HepG2 (cell line): Measurements from ENCODE around the gene ASIC2. TPM values are rescaled to one million over a fixed set of nuclear protein-coding genes. Genes with fewer than 3 reads are reported as not detected.

ENCODE experiments used
- ATAC-seq: fragments of 200-7000 bp; cut with Tn5 transposase; 3 replicates; pipeline ENCODE4 v1.9.1; 2020; ENCODE audit warnings: mild to moderate bottlenecking, moderate library complexity
- BruUV-seq: library from RNA; stranded (reverse); fragments of 400-500 nt; replicated peaks from 2 replicates; lab custom pipeline; 2021; lab: Mats Ljungman, UMichigan
- CTCF ChIA-PET: fragments of 300-600 bp; formaldehyde crosslinking; extraction: SDS; loops from one replicate; lab custom pipeline; 2021; ENCODE audit warnings: low total read pairs, inconsistent platforms, low intra/inter-chr PET ratio; lab: Yijun Ruan, JAX
- POLR2A ChIA-PET: fragments of 350-600 bp; sonication (Branson Sonifier 250); formaldehyde crosslinking; loops from one replicate; lab custom pipeline; 2020; ENCODE audit warnings: antibody characterized with exemption, inconsistent platforms; lab: Yijun Ruan, JAX
- DNase-seq: peaks from one replicate; pipeline ENCODE4 v3.0.0-alpha.2; 2015; ENCODE audit warnings: low spot score
- FAIRE-seq: peaks from 3 replicates; lab custom pipeline; 2011; peaks lifted over from hg19 to GRCh38; lab: Jason Lieb, UNC
- H2AFZ ChIP-seq: one replicate; pipeline ENCODE4 v1.6.1; 2011; ENCODE audit warnings: low read length, inconsistent platforms
- H3K27ac ChIP-seq: fragments of 300-600 bp; 3 replicates; pipeline ENCODE4 v1.8.0; 2011; ENCODE audit warnings: mixed run types, mild to moderate bottlenecking, mixed read lengths, low read length, inconsistent platforms; ENCODE audit not compliant: insufficient read depth; ENCODE audit errors: extremely low read length
- H3K27me3 ChIP-seq, 2 experiments: fragments of 200-600 bp in 1 of 2; 2 replicates in 1 of 2; 3 replicates in 1 of 2; pipeline versions ENCODE4 v1.6.0 to v1.8.0; 2011; ENCODE audit warnings: low read length in 2 of 2, mild to moderate bottlenecking in 2 of 2, moderate library complexity in 2 of 2, inconsistent platforms in 1 of 2; ENCODE audit not compliant: insufficient read depth in 2 of 2, control insufficient read depth in 1 of 2
- H3K36me3 ChIP-seq, 2 experiments: fragments of 200-600 bp in 1 of 2; replicated peaks in 1 of 2; 2 replicates in 1 of 2; 3 replicates in 1 of 2; pipeline versions ENCODE4 v1.5.1 to v1.8.0; 2011; ENCODE audit warnings: low read length in 2 of 2, inconsistent platforms in 1 of 2; ENCODE audit not compliant: insufficient read depth in 2 of 2, control insufficient read depth in 1 of 2
- H3K4me1 ChIP-seq: 2 replicates; pipeline ENCODE4 v1.5.1; 2012; ENCODE audit warnings: low read length, inconsistent platforms; ENCODE audit not compliant: insufficient read depth
- H3K4me2 ChIP-seq: 2 replicates; pipeline ENCODE4 v1.6.0; 2011; ENCODE audit warnings: low read depth, low read length, inconsistent platforms
- H3K4me3 ChIP-seq, 3 experiments: fragments of 200-600 bp in 1 of 3; sonication (generic), shearing (Covaris generic) in 1 of 3; replicated peaks in 1 of 3; 2 replicates each; pipeline ENCODE4 v1.5.1; 2011 to 2016; ENCODE audit warnings: low read length in 3 of 3, inconsistent platforms in 2 of 3, low read depth in 2 of 3, mild to moderate bottlenecking in 2 of 3, control low read depth in 1 of 3, mixed read lengths in 1 of 3; ENCODE audit not compliant: insufficient read depth in 1 of 3
- H3K79me2 ChIP-seq: one replicate; pipeline ENCODE4 v1.6.1; 2011; ENCODE audit warnings: low read length, inconsistent platforms; ENCODE audit not compliant: insufficient read depth
- H3K9ac ChIP-seq: 2 replicates; pipeline ENCODE4 v1.6.0; 2011; ENCODE audit warnings: mild to moderate bottlenecking, low read depth, low read length, inconsistent platforms; ENCODE audit not compliant: insufficient read depth
- H3K9me3 ChIP-seq: 2 replicates; pipeline ENCODE4 v1.5.1; 2012; ENCODE audit warnings: mild to moderate bottlenecking, low read length
- H4K20me1 ChIP-seq: 2 replicates; pipeline ENCODE4 v1.6.0; 2011; ENCODE audit warnings: inconsistent platforms, mild to moderate bottlenecking, low read length, moderate library complexity; ENCODE audit not compliant: insufficient read depth
- KDM5B ChIP-seq: sonication (generic); formaldehyde crosslinking; IDR thresholded peaks from 2 replicates; pipeline ENCODE4 v1.4.0; 2020; ENCODE audit warnings: missing genetic modification reagents, mild to moderate bottlenecking, borderline replicate concordance
- KLF16 ChIP-seq, 2 experiments: sonication (generic) in 1 of 2; formaldehyde crosslinking in 1 of 2; IDR thresholded peaks; 2 replicates each; pipeline versions ENCODE4 v1.6.1 to v1.8.0; 2016 to 2023; ENCODE audit warnings: missing genetic modification reagents in 2 of 2, missing compliant biosample characterization in 1 of 2
- SIX1 ChIP-seq: sonication (generic); formaldehyde crosslinking; IDR thresholded peaks from 2 replicates; pipeline ENCODE4 v1.4.0; 2020; ENCODE audit warnings: missing genetic modification reagents, borderline replicate concordance
- SP4 ChIP-seq: sonication (generic); formaldehyde crosslinking; IDR thresholded peaks from 2 replicates; pipeline ENCODE4 v1.8.1; 2023; ENCODE audit warnings: mild to moderate bottlenecking, missing genetic modification reagents
- ZBTB26 ChIP-seq: IDR thresholded peaks from 2 replicates; pipeline ENCODE4 v1.6.1; 2016; ENCODE audit warnings: missing compliant biosample characterization, missing genetic modification reagents, borderline replicate concordance
- ZNF234 ChIP-seq: sonication (generic); formaldehyde crosslinking; conservative IDR thresholded peaks from 2 replicates; pipeline ENCODE4 v1.5.1; 2020; ENCODE audit warnings: mild to moderate bottlenecking, missing genetic modification reagents
- WGBS: methylation state at CpG from one replicate; pipeline ENCODE4 v1.1.6; 2017; ENCODE audit warnings: low lambda C conversion rate; 5-methylcytosine and 5-hydroxymethylcytosine counted together
- in situ Hi-C: cut with HindIII; loops from 2 replicates; pipeline ENCODE4 v1.10.0; 2017; ENCODE audit warnings: low pct_unique_long_range_greater_than_20kb; ENCODE audit not compliant: extremely low pct_ligation_motif_present
- intact Hi-C: fragments of 100-400 bp; cut with micrococcal nuclease; formaldehyde crosslinking; loops from one replicate; pipeline ENCODE4 v1.10.0; 2022; ENCODE audit not compliant: unreplicated experiment
- polyA plus RNA-seq, 8 experiments: library from polyadenylated mRNA; depleted of rRNA in 3 of 8; stranded (reverse) in 7 of 8; unstranded in 1 of 8; fragments of >200 nt; fragmentation: Illumina TruSeq in 4 of 8; extraction: Trizol in 4 of 8; gene quantifications; 2 replicates each; pipeline versions ENCODE4 v1.2.1 to v1.2.3, GENCODE V29; 2011 to 2016; ENCODE audit warnings: low read depth in 4 of 8, missing spikeins in 1 of 8, mixed read lengths in 1 of 8; ENCODE audit not compliant: insufficient read depth in 1 of 8
- total RNA-seq, 5 experiments: library from RNA; depleted of rRNA; stranded (reverse); fragments of >200 nt; fragmentation: Illumina TruSeq; extraction: Trizol; gene quantifications; 2 replicates each; pipeline ENCODE4 v1.2.3, GENCODE V29; 2016; ENCODE audit warnings: low read depth in 1 of 5
- TF ChIP-seq, protein P1 (sequence below): sonication (generic); formaldehyde crosslinking; IDR thresholded peaks from 2 replicates; pipeline ENCODE4 v1.9.0; 2022; ENCODE audit warnings: low read depth, missing genetic modification reagents
- TF ChIP-seq, protein P2 (sequence below): sonication (generic); IDR thresholded peaks from 2 replicates; pipeline ENCODE4 v1.6.1; 2016; ENCODE audit warnings: low read depth, borderline replicate concordance
- TF ChIP-seq, protein P3 (sequence below), 2 experiments: sonication (generic) in 1 of 2; formaldehyde crosslinking in 1 of 2; IDR thresholded peaks; 2 replicates each; pipeline versions ENCODE4 v1.4.0 to v1.6.1; 2016 to 2020; ENCODE audit warnings: borderline replicate concordance in 1 of 2, low read depth in 1 of 2, mild to moderate bottlenecking in 1 of 2, missing genetic modification reagents in 1 of 2
- TF ChIP-seq, protein P4 (sequence below): sonication (generic); formaldehyde crosslinking; IDR thresholded peaks from 2 replicates; pipeline ENCODE4 v1.5.0; 2020; ENCODE audit warnings: mild to moderate bottlenecking, missing genetic modification reagents, moderate library complexity

Gene ASIC2
- total and polyA plus RNA-seq, 2 of the 13 experiments (the other 11 are each of a cell fraction or from before 2014, with no cell fraction given), result not detected

- TF ChIP-seq, protein P1, sequence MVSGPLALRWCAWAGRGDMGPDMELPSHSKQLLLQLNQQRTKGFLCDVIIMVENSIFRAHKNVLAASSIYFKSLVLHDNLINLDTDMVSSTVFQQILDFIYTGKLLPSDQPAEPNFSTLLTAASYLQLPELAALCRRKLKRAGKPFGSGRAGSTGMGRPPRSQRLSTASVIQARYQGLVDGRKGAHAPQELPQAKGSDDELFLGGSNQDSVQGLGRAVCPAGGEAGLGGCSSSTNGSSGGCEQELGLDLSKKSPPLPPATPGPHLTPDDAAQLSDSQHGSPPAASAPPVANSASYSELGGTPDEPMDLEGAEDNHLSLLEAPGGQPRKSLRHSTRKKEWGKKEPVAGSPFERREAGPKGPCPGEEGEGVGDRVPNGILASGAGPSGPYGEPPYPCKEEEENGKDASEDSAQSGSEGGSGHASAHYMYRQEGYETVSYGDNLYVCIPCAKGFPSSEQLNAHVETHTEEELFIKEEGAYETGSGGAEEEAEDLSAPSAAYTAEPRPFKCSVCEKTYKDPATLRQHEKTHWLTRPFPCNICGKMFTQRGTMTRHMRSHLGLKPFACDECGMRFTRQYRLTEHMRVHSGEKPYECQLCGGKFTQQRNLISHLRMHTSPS (CRISPR knock-in tag), result no peak
Measured at GRCh38 chr17:33015716-33016346, 277.3 kb downstream of the ASIC2 start (continued).

- DNase-seq (peak; percentile 15), ATAC-seq (peak; percentile 82), FAIRE-seq (no peak)
- Histone ChIP-seq H3K36me3 (no peaks in the 10 kb centered on the region), H3K9ac (no peak overlapping the region), H3K9me3 (no peaks in the 10 kb centered on the region), H3K4me3 (no peak overlapping the region), H3K27ac (no peak overlapping the region), H2AFZ (no peak overlapping the region), H3K4me2 (peak overlapping the region; percentile 23; the same call in 1 of the 2 replicates), H3K4me1 (peaks cover 9% of the 10 kb centered on the region; the same call in 1 of the 2 replicates), H3K79me2 (no peaks in the 10 kb centered on the region), H4K20me1 (no peaks in the 10 kb centered on the region), H3K27me3 (peaks cover 3 to 45% of the 10 kb centered on the region in 2 experiments)
- ChIA-PET POLR2A (no interaction called here), CTCF (no interaction called here)
- in situ Hi-C loops (no loop called here), intact Hi-C loops (no loop called here)
- no TSS peak for BruUV-seq
- 2% methylated on average over 5 of the region's 7 CpGs for WGBS
- TF ChIP-seq ZBTB26 (CRISPR knock-in tag), result no peak
- TF ChIP-seq, protein P2, sequence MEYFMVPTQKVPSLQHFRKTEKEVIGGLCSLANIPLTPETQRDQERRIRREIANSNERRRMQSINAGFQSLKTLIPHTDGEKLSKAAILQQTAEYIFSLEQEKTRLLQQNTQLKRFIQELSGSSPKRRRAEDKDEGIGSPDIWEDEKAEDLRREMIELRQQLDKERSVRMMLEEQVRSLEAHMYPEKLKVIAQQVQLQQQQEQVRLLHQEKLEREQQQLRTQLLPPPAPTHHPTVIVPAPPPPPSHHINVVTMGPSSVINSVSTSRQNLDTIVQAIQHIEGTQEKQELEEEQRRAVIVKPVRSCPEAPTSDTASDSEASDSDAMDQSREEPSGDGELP, result peak; percentile 52; the same call in 1 of the 2 replicates
- TF ChIP-seq, protein P3, sequence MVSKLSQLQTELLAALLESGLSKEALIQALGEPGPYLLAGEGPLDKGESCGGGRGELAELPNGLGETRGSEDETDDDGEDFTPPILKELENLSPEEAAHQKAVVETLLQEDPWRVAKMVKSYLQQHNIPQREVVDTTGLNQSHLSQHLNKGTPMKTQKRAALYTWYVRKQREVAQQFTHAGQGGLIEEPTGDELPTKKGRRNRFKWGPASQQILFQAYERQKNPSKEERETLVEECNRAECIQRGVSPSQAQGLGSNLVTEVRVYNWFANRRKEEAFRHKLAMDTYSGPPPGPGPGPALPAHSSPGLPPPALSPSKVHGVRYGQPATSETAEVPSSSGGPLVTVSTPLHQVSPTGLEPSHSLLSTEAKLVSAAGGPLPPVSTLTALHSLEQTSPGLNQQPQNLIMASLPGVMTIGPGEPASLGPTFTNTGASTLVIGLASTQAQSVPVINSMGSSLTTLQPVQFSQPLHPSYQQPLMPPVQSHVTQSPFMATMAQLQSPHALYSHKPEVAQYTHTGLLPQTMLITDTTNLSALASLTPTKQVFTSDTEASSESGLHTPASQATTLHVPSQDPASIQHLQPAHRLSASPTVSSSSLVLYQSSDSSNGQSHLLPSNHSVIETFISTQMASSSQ (IDR thresholded peaks at IDR 0.05; ENCODE audit: low read depth), result 0 out of 2 replicates have a peak, but pooled peaks have one; percentile 18
- TF ChIP-seq, protein P3 (CRISPR knock-in tag; IDR thresholded peaks at IDR 0.05; ENCODE audit: borderline replicate concordance), result no peak
- no peak for TF ChIP-seq ZNF234 (CRISPR knock-in tag)
- no peak for TF ChIP-seq KLF16 (CRISPR knock-in tag; IDR thresholded peaks at IDR 0.05)
- TF ChIP-seq SIX1 (CRISPR knock-in tag), result no peak
- no peak for TF ChIP-seq SP4 (CRISPR knock-in tag)
- TF ChIP-seq, protein P4, sequence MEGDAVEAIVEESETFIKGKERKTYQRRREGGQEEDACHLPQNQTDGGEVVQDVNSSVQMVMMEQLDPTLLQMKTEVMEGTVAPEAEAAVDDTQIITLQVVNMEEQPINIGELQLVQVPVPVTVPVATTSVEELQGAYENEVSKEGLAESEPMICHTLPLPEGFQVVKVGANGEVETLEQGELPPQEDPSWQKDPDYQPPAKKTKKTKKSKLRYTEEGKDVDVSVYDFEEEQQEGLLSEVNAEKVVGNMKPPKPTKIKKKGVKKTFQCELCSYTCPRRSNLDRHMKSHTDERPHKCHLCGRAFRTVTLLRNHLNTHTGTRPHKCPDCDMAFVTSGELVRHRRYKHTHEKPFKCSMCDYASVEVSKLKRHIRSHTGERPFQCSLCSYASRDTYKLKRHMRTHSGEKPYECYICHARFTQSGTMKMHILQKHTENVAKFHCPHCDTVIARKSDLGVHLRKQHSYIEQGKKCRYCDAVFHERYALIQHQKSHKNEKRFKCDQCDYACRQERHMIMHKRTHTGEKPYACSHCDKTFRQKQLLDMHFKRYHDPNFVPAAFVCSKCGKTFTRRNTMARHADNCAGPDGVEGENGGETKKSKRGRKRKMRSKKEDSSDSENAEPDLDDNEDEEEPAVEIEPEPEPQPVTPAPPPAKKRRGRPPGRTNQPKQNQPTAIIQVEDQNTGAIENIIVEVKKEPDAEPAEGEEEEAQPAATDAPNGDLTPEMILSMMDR (CRISPR knock-in tag), result 0 out of 2 replicates have a peak, but pooled peaks have one; percentile 14
- TF ChIP-seq KDM5B, result no peak
Measured at GRCh38 chr17:33014751-33015150, 278.3 kb downstream of the ASIC2 start.
